Brain microvascular endothelial cell (primary cell): ENCODE data around the gene BLOC1S5.

Experiments
- DNase-seq: peaks from one replicate; pipeline ENCODE4 v3.0.0-alpha.2; 2020
- H3K27ac ChIP-seq: fragments of 250-450 bp; sonication (Bioruptor Pico); 2 replicates; pipeline ENCODE4 v1.5.1; 2020; ENCODE audit warnings: mild to moderate bottlenecking, moderate library complexity
- H3K27me3 ChIP-seq: fragments of 250-450 bp; sonication (Bioruptor Pico); replicated peaks from 2 replicates; pipeline ENCODE4 v1.5.1; 2020; ENCODE audit warnings: mild to moderate bottlenecking
- H3K36me3 ChIP-seq: fragments of 250-450 bp; sonication (Bioruptor Pico); replicated peaks from 2 replicates; pipeline ENCODE4 v1.5.1; 2020; ENCODE audit warnings: mild to moderate bottlenecking
- H3K4me3 ChIP-seq: 2 replicates; pipeline ENCODE4 v1.5.1; 2011; ENCODE audit warnings: low read depth, mild to moderate bottlenecking, control low read depth, low read length, moderate library complexity
- in situ Hi-C: cut with HindIII; loops from 2 replicates; pipeline ENCODE4 v1.10.0; 2017; ENCODE audit warnings: low sequenced_read_pairs, low pct_ligation_motif_present
- TF ChIP-seq, protein P1 (sequence below): IDR thresholded peaks from 2 replicates; pipeline ENCODE4 v1.5.1; 2011; ENCODE audit warnings: low read depth, mild to moderate bottlenecking, moderate library complexity, low read length, control low read depth, inconsistent platforms; ENCODE audit errors: missing control alignments

BLOC1S5 gene

DNA sequence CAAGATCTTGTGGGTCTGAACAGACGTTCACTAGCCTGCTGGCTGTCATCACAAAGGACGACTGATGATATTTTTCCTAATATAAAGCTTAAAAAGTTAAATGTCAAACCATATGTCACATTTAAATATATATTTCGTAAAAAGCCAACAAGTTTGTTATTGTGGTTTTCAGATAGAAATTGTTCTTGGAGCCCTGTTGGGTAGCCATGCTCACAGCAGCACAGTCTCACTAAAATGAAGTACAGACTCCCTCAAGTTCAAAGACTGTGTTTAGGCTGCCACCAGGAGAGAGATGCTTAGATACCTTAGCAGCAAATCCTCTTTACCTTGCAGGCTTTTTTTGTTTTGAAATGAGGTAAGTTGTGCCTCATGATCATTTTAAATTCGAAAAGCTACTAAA is 20.4 kb upstream of the BLOC1S5 start:
- no peak overlapping the region for H3K4me3 ChIP-seq
- H3K27ac ChIP-seq, result peak overlapping the region; percentile 87
- DNase-seq, result no peak
- TF ChIP-seq, protein P1, sequence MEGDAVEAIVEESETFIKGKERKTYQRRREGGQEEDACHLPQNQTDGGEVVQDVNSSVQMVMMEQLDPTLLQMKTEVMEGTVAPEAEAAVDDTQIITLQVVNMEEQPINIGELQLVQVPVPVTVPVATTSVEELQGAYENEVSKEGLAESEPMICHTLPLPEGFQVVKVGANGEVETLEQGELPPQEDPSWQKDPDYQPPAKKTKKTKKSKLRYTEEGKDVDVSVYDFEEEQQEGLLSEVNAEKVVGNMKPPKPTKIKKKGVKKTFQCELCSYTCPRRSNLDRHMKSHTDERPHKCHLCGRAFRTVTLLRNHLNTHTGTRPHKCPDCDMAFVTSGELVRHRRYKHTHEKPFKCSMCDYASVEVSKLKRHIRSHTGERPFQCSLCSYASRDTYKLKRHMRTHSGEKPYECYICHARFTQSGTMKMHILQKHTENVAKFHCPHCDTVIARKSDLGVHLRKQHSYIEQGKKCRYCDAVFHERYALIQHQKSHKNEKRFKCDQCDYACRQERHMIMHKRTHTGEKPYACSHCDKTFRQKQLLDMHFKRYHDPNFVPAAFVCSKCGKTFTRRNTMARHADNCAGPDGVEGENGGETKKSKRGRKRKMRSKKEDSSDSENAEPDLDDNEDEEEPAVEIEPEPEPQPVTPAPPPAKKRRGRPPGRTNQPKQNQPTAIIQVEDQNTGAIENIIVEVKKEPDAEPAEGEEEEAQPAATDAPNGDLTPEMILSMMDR, result no peak
- in situ Hi-C loops, result no loop called here
- H3K27me3 ChIP-seq, result no peaks in the 10 kb centered on the region
- peaks cover 5% of the 10 kb centered on the region for H3K36me3 ChIP-seq

DNA sequence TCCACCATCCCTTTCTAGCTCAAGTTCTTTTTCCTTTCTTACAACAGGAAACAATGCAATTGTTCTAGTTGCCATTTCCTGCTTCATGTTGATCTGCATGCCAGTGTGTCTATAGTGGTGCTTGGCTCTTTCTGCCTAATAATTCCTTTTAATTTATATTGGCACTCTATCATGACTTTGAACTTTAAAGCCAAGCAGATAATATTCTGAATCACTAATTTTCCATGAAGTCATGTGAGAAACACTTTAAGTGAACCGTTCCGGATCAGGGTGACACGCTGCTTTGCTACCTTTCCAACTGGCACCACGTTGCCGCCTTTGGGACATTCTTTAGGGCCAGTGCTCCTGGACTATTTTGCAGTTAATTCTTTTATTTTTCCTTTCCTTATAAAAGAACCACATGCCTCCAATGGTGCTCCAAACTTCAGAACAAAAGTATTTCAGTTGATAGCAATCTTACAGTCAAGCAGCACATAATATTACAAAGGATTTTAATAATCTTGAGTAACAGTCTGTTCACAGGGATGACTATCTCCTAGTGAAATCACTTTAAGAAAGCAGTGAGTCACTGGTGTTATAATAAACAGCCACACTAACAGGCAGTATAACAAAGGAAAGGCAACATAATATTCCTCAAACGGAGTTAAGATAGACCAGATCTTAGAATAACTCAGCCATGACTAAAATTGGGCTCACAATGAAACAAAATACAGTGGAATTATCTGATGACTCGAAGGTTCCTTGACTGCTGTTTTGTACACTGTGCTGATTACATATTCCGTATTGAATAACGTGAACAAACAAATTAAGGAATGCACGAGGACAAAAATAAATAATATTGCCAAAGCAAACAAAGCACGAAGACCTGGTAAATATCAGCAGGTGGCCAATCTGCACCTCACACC is 19.0 kb upstream of the BLOC1S5 start:
- in situ Hi-C loops, result no loop called here
- Histone ChIP-seq H3K4me3 (no peak overlapping the region), H3K36me3 (no peaks in the 10 kb centered on the region), H3K27ac (peak overlapping the region; percentile 87), H3K27me3 (no peaks in the 10 kb centered on the region)
- DNase-seq, result peak; percentile 68
- TF ChIP-seq, protein P1, result no peak

GRCh38 chr6:8082572-8082953 is 18.4 kb upstream of the BLOC1S5 start:
- in situ Hi-C loops, result no loop called here
- Histone ChIP-seq H3K4me3 (no peak overlapping the region), H3K36me3 (no peaks in the 10 kb centered on the region), H3K27me3 (no peaks in the 10 kb centered on the region), H3K27ac (peak overlapping the region; percentile 87)
- TF ChIP-seq, protein P1, result no peak
- DNase-seq, result no peak

DNA sequence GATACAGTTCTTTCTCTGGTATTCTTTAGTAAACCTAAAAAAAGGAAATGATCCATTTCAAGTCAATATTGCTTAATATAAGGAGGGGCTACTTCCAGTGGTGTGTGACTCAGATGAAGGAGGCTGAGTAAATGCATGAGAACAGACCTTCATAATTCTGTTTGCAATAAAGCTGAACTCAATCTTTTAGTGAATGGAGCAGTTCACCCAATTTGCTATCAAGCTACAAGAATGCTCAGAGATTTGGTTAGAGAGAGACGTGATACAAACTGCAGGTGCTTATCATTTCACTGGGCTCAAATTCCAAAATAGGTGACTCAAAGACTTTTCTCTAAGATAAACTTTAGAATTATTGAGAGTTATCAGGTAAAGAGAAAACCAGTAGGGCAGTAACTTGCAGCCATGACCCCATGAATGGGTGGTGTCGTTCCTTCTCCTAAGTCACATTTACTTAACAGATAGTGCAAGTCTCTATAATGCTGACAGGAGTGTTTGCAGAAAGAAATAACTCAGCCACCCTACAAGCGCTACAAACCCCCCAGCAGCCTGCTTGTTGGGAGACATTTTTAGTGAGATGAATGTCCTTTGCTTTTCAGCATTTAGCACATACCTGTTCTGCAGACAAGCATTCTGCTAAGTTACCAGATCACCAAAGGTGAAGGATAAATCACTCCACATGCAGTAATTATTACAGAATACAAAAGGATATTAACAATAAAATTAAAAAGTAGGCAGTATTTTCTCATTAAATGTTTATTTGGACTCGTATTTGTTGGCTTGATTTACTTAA is 16.4 kb upstream of the BLOC1S5 start:
- TF ChIP-seq, protein P1, result no peak
- H3K4me3 ChIP-seq, result no peak overlapping the region
- H3K36me3 ChIP-seq, result no peaks in the 10 kb centered on the region
- DNase-seq, result peak; percentile 53
- in situ Hi-C loops, result no loop called here
- H3K27ac ChIP-seq, result peak overlapping the region; percentile 13
- no peaks in the 10 kb centered on the region for H3K27me3 ChIP-seq

DNA sequence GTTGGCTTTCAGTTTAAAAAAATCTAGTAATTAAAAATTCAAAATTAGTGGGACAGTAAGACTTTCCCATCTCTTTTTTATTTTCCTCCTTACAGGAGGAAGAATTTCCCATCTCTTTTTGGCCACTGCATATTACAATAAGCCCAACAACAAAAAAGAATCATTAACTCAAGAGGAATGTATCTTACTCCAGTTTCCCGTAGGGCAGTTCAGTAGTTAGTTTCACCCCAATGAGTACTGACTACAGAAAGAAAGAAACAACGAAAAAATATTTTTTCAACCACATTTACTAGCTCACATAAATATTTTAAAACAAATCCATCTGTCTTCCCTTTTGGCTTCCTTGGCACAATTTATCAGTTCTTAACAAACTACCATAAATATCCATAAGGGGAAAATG is 14.9 kb upstream of the BLOC1S5 start:
- no peaks in the 10 kb centered on the region for H3K27me3 ChIP-seq
- no peak overlapping the region for H3K4me3 ChIP-seq
- no peak overlapping the region for H3K27ac ChIP-seq
- in situ Hi-C loops, result no loop called here
- H3K36me3 ChIP-seq, result no peaks in the 10 kb centered on the region
- DNase-seq, result no peak
- TF ChIP-seq, protein P1, result no peak
